GM12878 (cell line): ENCODE measurements around the gene RNF223.

ENCODE experiments used
- BCL11A ChIP-seq: IDR thresholded peaks from 2 replicates; pipeline ENCODE4 v1.6.1; 2011; ENCODE audit warnings: low read depth, low read length
- CEBPB ChIP-seq, 2 experiments: fragments of 150-350 bp in 1 of 2; IDR thresholded peaks; 2 replicates each; pipeline ENCODE4 v1.6.1; 2012 to 2014; ENCODE audit warnings: low read depth in 2 of 2, low read length in 2 of 2, borderline replicate concordance in 1 of 2, inconsistent platforms in 1 of 2
- CHD2 ChIP-seq: IDR thresholded peaks from 2 replicates; pipeline ENCODE4 v1.6.1; 2011; ENCODE audit warnings: low read depth, low read length, improper control_type of control experiment, borderline replicate concordance
- CHD4 ChIP-seq: fragments of 200-600 bp; sonication (generic); IDR thresholded peaks from 2 replicates; pipeline ENCODE4 v1.6.1; 2016; ENCODE audit warnings: mild to moderate bottlenecking
- EP300 ChIP-seq, 2 experiments: fragments of 150-350 bp in 1 of 2; IDR thresholded peaks; 2 replicates each; pipeline ENCODE4 v1.6.1; 2011 to 2012; ENCODE audit warnings: low read depth in 2 of 2, low read length in 2 of 2, borderline replicate concordance in 1 of 2, improper control_type of control experiment in 1 of 2, inconsistent platforms in 1 of 2; ENCODE audit not compliant: control insufficient read depth in 1 of 2
- EZH2 ChIP-seq: IDR thresholded peaks from 2 replicates; pipeline ENCODE4 v1.6.1; 2012; ENCODE audit warnings: low read depth, mild to moderate bottlenecking, control low read depth, inconsistent platforms, low read length, borderline replicate concordance; ENCODE audit not compliant: control insufficient read depth
- RELA ChIP-seq: fragments of 450-650 bp; IDR thresholded peaks from 2 replicates; pipeline ENCODE4 v1.8.0; 2014; ENCODE audit warnings: borderline replicate concordance; ENCODE audit not compliant: partially characterized antibody
- TCF3 ChIP-seq: IDR thresholded peaks from 2 replicates; pipeline ENCODE4 v1.6.1; 2012; ENCODE audit warnings: low read depth, mild to moderate bottlenecking, low read length, borderline replicate concordance; ENCODE audit not compliant: insufficient read depth
- ZNF274 ChIP-seq: IDR thresholded peaks from one replicate; pipeline ENCODE4 v1.8.0; 2011; ENCODE audit not compliant: insufficient read length, insufficient read depth

DNA sequence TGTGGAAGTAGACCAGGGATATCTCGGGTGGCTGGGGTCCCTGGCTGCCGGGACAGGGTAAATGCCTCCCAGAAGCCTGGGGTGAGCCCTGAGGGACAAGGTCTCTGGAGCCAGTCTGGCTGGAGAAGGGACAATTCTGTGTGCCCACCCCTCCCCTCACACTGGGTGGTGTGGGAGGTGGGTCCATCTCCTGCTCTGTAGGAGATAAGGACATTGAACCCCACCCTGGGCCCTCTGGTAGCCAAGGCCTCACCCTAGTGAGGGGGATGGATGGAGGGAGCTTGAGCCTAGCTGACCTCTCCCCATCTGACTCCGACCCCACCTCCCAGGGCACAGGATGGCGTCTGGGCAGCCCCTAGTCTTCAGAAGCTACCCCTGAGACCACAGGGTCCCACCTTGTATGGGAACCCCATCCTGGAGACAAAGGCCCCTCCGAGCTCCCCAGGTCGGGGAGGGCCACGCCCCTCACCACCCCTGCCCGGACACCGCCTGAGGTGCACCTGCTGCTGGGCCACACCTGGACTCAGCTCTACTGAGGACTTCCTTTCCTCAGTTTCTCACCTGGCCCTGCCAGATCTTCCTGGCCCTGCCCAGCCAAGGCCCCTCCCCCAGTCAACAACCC, 49.8 kb downstream of the RNF223 start:
- TF ChIP-seq CHD4 (no peak), RELA (no peak), EP300 (IDR thresholded peaks at IDR 0.05; ENCODE audit: borderline replicate concordance in 1 of 2, control insufficient read depth in 1 of 2, low read depth in 2 of 2, low read length in 2 of 2) (no peak), TCF3 (no peak), CEBPB (IDR thresholded peaks at IDR 0.05; ENCODE audit: borderline replicate concordance in 1 of 2, low read depth in 2 of 2, low read length in 2 of 2) (no peak), ZNF274 (no peak), BCL11A (no peak), CHD2 (no peak), EZH2 (no peak)
